Measurements from ENCODE around the gene UBAC1.

UBAC1 gene

DNA sequence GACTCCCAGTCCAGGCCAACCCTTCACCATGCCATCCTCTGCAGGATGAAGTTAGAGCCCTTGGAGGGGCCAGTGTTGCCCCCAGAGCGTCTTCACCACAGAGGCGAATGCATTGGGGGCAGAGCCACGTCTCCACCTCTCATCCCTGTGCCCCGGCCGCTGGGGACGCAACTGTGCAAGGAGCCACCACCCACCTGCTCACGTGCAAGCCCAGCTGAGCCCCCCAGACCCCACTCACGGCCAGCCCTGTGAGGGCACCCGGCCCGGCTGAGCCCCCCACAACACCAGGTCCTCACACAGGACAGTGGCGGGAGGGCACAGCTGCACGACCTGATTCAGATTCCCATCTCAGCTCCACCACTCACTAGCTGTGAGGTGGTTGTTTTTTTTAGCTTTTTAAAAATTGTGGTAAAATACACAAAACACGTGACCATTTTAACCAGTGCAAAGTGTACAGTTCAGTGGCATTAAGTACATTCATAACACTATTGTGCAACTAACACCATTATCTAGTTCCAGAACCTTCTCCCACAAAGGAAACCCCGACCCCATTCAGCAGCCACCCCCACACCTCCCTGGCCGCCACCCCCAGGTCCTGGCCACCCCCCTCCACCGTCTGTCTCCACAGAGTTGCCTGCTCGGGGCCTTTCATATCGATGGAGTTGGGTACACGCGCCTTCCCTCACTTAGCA lies 33.5 kb upstream of the UBAC1 start:
- in situ Hi-C loops (cut with HindIII; ENCODE audit: low sequenced_read_pairs), result no loop called here
- TF ChIP-seq, protein P1, sequence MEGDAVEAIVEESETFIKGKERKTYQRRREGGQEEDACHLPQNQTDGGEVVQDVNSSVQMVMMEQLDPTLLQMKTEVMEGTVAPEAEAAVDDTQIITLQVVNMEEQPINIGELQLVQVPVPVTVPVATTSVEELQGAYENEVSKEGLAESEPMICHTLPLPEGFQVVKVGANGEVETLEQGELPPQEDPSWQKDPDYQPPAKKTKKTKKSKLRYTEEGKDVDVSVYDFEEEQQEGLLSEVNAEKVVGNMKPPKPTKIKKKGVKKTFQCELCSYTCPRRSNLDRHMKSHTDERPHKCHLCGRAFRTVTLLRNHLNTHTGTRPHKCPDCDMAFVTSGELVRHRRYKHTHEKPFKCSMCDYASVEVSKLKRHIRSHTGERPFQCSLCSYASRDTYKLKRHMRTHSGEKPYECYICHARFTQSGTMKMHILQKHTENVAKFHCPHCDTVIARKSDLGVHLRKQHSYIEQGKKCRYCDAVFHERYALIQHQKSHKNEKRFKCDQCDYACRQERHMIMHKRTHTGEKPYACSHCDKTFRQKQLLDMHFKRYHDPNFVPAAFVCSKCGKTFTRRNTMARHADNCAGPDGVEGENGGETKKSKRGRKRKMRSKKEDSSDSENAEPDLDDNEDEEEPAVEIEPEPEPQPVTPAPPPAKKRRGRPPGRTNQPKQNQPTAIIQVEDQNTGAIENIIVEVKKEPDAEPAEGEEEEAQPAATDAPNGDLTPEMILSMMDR (IDR thresholded peaks at IDR 0.05; ENCODE audit: low read depth, low read length), result no peak
- no peak overlapping the region for H3K4me3 ChIP-seq (ENCODE audit: low read depth, low read length)
- no peak for DNase-seq (ENCODE audit: low read depth, low spot score)

DNA sequence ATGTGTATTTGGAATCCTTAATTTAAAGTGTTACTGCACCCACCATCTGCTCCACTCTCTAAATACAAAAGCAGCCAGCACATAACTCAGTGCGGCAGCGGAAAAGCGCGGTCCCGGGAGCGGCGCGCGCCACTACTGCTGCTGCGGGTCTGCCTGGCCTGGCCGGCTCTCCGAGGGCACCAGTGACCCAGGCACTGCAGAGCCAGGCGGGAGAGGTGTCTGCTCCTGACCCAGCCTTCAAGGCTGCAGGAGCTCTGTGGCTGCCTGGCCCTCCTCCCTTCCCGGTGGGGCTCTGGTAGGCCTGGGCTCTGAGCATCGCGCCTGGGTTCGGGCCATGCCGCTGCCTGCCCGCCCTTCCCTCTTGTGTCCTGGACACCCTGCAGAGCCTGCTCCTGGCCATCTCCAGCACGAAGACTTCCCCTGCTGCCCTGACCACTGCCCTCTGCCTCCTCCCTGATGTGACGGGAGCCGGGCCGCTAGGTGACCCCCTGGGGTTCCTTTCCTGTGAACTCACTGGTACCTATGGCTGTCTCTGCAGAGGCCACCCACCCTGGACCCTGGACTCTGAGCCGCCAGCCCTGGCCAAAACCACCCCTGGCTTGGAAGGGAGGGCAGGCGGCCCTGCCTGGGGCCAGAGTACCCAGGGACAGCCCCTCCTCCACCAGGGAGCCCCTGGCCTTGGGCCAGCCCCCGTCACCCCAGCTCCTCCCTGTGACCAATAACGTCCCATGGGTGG lies 32.8 kb upstream of the UBAC1 start:
- TF ChIP-seq, protein P1 (IDR thresholded peaks at IDR 0.05; ENCODE audit: low read depth, low read length), result no peak
- H3K4me3 ChIP-seq (ENCODE audit: low read depth, low read length), result no peak overlapping the region
- DNase-seq (ENCODE audit: low read depth, low spot score), result no peak
- in situ Hi-C loops (cut with HindIII; ENCODE audit: low sequenced_read_pairs), result no loop called here

DNA sequence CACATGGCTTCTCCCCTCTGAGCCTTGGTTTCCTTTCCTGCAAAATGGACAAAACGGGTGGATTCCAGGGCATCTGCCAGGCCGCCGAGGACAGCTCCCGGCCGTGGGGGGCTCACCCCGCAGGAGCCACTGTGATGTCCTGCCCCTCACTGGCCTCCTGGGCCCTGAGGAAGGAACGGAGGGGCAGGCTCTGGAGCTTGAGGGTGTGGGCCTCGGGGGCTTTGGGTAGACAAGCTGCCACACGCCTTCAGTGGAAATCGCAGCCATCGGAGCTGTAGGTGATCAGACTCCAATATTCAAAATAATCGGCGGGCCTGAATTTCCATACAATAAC lies 32.2 kb upstream of the UBAC1 start:
- no peak overlapping the region for H3K4me3 ChIP-seq (ENCODE audit: low read depth, low read length)
- no peak for DNase-seq (ENCODE audit: low read depth, low spot score)
- in situ Hi-C loops (cut with HindIII; ENCODE audit: low sequenced_read_pairs), result no loop called here
- TF ChIP-seq, protein P1 (IDR thresholded peaks at IDR 0.05; ENCODE audit: low read depth, low read length), result no peak

DNA sequence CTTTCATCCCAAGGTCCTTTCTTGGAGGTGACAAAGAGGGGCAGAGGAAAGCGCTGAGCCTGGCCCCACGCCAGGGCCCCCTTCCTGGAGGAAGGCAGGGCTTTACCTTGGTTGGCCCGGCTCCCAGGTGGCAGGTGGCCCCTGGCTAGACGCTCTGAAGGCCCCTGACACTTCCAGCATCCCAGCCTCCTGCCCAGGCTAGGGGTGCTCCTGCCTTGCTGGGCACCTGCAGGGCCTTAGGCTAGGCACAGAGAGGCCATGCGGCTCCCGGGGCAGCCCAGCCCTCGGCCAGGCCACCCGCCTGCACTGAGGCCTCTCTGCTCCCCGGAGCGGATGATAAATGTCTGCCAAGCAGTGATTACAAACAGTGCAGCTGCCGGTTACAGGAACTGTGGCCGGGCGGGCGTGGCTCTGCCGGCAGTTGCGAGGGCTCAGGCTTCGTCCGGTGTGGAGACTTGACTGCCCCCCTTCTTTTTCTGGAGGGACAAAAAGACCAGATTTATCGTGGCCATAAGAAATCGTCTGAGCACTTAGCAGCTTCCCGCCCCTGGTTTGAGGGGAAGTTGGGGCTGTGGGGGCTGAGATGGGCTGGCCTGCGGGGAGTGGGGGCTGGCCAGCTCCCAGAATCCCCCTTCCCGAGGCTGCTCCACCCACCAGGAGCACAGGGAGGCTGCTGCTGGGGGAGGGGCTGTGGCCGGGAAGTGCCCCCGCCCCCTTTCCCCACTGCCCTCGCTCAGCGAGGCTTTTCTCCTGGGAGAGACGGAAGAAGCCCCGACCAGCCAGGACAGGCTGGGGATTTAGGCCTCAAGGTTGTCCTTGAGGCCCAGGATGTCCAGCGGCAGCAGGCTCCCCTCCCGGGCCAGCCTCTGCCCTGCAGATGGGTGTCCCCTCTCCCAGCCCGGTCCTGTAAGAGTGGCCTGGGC lies 31.6 kb upstream of the UBAC1 start:
- in situ Hi-C loops (cut with HindIII; ENCODE audit: low sequenced_read_pairs), result no loop called here
- H3K4me3 ChIP-seq (ENCODE audit: low read depth, low read length), result no peak overlapping the region
- TF ChIP-seq, protein P1 (IDR thresholded peaks at IDR 0.05; ENCODE audit: low read depth, low read length), result no peak
- DNase-seq (ENCODE audit: low read depth, low spot score), result peak; percentile 91

DNA sequence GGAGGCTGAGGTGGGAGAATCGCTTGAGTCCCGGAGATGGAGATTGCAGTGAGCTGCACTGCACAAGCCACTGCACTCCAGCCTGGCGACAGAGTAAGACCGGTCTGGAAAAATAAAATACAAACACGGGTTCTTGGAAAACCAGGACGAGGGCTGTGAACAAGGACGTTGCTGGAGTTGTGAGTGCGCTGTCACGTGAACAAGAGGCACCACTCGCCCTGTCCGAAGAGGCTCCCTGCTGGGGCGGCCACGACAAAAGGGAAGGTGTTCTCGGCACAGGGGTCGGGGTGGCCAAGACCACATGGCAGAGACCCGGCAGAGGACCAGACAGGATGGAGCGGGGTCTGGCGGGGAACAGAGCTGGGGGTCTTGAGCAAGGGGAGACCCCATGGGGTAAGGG lies 30.6 kb upstream of the UBAC1 start:
- in situ Hi-C loops (cut with HindIII; ENCODE audit: low sequenced_read_pairs), result no loop called here
- DNase-seq (ENCODE audit: low read depth, low spot score), result no peak
- TF ChIP-seq, protein P1 (IDR thresholded peaks at IDR 0.05; ENCODE audit: low read depth, low read length), result no peak
- no peak overlapping the region for H3K4me3 ChIP-seq (ENCODE audit: low read depth, low read length)
